Erythroblast (primary cell): ENCODE measurements around the gene IRF2.
"Not testable (repeated sequence)": the region's sequence is repeated elsewhere in the genome, so short reads cannot be mapped to it uniquely, and the experiment has no call there.

Experiments used
- DNase-seq, 2 experiments: peaks; one replicate each; lab custom pipeline; 2025; lab: John Stamatoyannopoulos, UW
- GATA1 ChIP-seq: IDR thresholded peaks from 2 replicates; pipeline ENCODE4 v1.6.1; 2011; ENCODE audit warnings: low read depth, mild to moderate bottlenecking, control low read depth, low read length, moderate library complexity
- POLR2A ChIP-seq: IDR thresholded peaks from 2 replicates; pipeline ENCODE4 v1.6.1; 2011; ENCODE audit warnings: mild to moderate bottlenecking, low read length

Gene IRF2

DNA sequence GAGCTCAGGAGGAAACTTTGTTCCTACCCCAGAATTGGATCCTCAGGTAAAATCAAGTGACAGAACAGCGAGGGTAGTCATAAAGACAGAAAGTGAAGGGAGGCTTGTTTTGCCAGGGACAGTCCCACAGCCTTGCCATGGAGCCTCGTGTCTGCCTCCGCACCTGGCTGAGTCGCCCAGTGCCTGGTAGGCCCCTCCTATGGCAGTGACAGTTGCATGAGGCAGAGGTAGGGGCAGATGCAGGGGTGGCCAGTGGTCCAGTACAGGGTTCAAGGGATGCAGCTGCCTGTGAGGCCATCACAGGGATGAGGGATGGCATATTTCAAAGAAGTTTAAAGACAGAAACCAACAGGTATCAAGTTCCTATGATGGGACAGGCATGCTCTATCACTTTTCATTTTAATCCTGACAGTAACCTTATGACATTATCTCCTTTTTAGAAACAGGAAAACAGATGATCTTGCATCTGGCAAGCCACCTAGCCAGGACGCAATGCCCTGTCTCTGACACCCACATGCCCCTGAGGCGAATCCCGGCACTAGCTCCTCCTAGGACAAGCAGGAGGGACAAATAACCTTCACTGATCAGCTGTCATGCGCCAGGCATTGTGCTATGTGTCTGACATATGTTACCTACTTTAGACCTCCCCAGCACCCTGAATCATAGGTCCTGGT is 129.3 kb downstream of the IRF2 start:
- DNase-seq, result no peak
- no peak for TF ChIP-seq POLR2A
- no peak for TF ChIP-seq GATA1

DNA sequence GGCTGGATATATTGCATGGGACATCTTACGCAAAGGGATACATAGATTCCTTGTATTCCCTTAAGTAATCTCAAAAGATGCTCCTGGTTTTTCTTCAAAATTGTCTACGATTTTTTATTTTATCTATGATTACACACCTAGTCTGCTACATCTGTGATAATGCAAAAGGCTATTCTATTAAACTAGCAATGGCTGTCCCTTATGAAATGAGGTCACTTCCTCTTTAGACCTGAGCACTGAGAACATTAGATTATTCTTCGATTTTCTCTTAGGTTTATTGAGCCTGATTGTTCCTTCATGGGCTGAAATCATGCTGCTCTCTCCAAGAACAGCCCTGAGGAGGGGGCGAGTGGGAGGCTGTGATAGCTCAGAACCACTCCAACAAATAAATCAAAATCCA is 129.9 kb downstream of the IRF2 start:
- TF ChIP-seq POLR2A, result no peak
- TF ChIP-seq GATA1, result no peak
- DNase-seq, result no peak

DNA sequence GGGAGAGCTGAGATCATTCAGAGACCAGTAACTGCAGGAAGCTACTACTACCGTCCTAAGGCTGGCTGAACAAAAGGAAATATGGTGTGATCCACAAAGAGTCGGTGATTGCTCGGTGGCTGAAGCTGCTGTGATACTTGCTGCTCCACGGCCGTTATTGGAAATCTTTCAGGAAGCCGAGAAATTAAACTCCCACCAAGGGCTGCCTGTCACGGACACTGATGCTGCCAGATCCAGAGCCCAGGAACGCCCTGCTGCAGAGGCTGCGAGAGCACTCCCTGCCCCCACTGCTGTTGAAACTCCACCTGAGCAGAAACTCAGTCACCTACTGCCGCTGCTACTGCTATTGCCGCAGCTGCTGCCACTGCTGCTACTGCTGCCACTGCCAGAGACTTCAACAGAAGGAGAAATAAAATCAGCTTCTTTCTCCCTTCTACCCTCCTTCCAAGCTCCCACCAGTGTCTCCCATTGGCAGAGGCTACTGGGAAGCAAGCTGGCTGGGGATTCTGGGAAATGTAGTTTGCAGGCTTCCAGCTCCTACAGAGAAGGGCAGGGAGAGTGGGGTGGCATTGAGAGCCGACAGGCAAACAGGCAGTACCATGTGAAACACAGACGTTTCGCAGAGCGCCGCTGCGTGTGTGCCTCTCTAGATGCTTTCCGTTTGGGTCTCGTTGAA is 130.7 kb downstream of the IRF2 start:
- peak; percentile 68 to 76 for DNase-seq
- no peak for TF ChIP-seq POLR2A
- TF ChIP-seq GATA1, result no peak

DNA sequence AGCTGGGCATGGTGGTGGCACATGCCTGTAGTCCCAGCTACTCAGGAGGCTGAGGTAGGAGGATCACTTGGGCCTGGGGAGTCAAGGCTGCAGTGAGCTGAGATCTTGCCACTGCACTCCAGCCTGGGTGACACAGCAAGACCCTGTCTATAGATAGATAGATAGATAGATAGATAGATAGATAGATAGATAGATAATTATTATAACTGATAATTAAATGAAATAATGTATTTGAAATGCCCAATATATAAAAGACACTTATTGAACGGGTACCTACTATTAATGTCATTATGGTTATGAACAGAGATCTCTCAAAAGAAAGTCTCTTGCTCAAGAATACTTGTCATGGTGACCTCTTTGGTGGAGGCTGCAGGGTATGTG is 131.5 kb downstream of the IRF2 start:
- not testable (repeated sequence) for DNase-seq

DNA sequence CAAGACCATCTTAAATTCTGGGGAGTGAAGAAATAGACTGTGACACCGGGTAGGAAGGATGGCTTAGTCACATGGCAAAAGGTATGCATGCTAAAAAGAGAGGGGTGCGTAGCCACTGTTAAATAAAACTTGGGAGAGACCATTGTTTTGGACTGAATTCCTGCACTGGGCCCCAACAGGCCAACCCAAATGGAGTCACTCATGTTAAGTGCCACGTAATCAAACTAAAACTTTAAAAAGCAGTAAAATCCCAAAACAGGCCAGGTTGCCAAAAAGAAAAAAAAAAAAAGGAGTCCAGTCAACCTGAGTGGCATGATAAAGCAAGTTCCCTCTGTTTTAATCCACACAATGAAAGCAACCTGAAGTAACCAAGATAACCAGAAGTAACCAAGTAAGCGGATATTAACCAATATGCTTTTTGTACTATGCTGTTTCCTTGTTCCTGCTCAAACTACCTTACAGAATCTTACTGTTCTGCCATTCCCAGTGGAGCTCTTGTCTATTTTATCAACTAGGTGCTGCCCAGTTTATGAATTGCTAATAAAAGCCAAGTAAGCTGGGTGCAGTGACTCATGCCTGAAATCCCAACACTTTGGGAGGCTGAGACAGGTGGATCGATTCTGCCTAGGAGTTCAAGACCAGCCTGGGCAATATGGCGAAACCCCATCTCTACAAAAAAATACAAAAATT is 132.0 kb downstream of the IRF2 start:
- DNase-seq, result peak in 1 of 2 experiments; percentile 10
- TF ChIP-seq GATA1, result no peak
- TF ChIP-seq POLR2A, result no peak

DNA sequence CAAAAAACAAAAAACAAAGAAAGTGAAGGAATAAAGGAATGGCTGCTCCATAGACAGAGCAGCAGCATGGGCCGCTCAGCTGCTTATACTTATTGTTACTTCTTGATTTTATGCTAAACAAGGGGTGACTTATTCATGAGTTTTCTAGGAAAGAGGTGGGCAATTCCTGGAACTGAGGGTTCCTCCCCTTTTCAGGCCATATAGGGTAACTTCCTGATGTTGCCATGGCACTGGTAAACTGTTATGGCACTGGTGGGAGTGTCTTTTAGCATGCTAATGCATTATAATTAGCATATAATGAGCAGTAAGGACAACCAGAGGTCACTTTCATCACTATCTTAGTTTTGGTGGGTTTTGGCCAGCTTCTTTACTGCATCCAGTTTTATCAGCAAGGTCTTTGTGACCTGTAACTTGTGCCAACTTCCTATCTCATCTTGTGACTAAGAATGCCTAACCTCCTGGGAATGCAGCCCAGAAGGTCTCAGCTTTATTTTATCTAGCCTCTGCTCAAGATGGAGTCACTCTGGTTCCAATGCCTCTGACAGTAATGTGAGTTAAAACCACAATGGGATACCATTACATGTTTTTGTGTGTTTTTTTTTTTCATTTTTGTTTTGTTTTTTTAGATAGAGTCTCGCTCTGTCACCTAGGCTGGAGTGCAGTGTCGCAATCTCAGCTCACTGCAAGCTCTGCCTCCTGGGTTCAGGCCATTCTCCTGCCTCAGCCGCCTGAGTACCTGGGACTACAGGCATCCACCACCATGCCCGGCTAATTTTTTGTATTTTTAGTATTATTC is 134.8 kb downstream of the IRF2 start:
- DNase-seq, result peak; percentile 74 to 87

DNA sequence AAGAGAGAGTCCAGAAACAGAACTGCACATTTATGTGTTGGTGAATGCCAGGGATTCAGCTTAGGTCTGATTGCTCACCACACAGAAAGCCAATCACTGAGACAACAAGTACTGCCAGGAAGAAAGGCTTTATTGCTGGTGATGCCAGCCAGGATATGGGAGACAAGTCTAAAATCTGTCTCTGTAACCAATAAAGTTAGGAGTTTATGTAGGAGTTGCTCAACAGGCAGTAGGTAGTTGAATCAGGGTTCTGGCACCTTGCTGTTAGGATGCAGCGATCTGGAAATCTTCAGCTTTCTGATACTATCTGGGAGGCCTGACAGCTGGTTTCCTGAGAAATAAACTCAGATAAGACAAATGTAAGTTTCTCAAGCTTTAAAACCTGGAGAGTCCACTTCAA is 136.4 kb downstream of the IRF2 start:
- no peak for DNase-seq
- TF ChIP-seq GATA1 (no peak), POLR2A (no peak)
